ENCODE results near the gene ADSS1. TPM values are rescaled to one million over a fixed set of nuclear protein-coding genes. Genes with fewer than 3 reads are reported as not detected.

Gene ADSS1
- polyA plus RNA-seq, 1 donor (not counting 4 experiments of a cell fraction or from before 2014, with no cell fraction given) = 1.7 TPM

GRCh38 chr14:104739546-104740516 lies 15.8 kb downstream of the ADSS1 start:
- dilution Hi-C loops (cut with MboI; ENCODE audit: extremely low pct_ligation_motif_present, low sequenced_read_pairs) = no loop called here
- no peak overlapping the region for H3K4me3 ChIP-seq (ENCODE audit: control insufficient read depth in 2 of 3, extremely low read depth in 1 of 3, insufficient read depth in 2 of 3, low read depth in 1 of 3, low read length in 3 of 3)
- no peak for FAIRE-seq
- no peak overlapping the region for H3K9ac ChIP-seq (ENCODE audit: control insufficient read depth, extremely low read depth, insufficient read depth, low read length)
- H3K36me3 ChIP-seq (ENCODE audit: control insufficient read depth in 2 of 2, extremely low read depth in 1 of 2, insufficient read depth in 2 of 2, low read length in 2 of 2) = no peaks in the 10 kb centered on the region
- H3K79me2 ChIP-seq (ENCODE audit: control insufficient read depth, insufficient read depth, low read length) = no peaks in the 10 kb centered on the region
- H4K20me1 ChIP-seq (ENCODE audit: control insufficient read depth, extremely low read depth, insufficient read depth, low read length) = no peaks in the 10 kb centered on the region
- peaks cover 15% of the 10 kb centered on the region for H3K4me1 ChIP-seq (ENCODE audit: control insufficient read depth, extremely low read depth, insufficient read depth, low read length)
- DNase-seq (ENCODE audit: low read depth, low spot score) = no peak
- H3K4me2 ChIP-seq (ENCODE audit: control insufficient read depth, extremely low read depth, insufficient read depth, low read depth, low read length) = no peak overlapping the region
- H3K9me3 ChIP-seq (ENCODE audit: control insufficient read depth, low read depth, low read length) = no peaks in the 10 kb centered on the region
- H3K9me1 ChIP-seq (ENCODE audit: control insufficient read depth, extremely low read depth, insufficient read depth, low read length) = no peaks in the 10 kb centered on the region
- no peak overlapping the region for H2AFZ ChIP-seq (ENCODE audit: control insufficient read depth, low read length)
- no peaks in the 10 kb centered on the region for H3K27me3 ChIP-seq (ENCODE audit: control insufficient read depth, extremely low read depth, insufficient read depth, low read length)
- TF ChIP-seq, protein P1, sequence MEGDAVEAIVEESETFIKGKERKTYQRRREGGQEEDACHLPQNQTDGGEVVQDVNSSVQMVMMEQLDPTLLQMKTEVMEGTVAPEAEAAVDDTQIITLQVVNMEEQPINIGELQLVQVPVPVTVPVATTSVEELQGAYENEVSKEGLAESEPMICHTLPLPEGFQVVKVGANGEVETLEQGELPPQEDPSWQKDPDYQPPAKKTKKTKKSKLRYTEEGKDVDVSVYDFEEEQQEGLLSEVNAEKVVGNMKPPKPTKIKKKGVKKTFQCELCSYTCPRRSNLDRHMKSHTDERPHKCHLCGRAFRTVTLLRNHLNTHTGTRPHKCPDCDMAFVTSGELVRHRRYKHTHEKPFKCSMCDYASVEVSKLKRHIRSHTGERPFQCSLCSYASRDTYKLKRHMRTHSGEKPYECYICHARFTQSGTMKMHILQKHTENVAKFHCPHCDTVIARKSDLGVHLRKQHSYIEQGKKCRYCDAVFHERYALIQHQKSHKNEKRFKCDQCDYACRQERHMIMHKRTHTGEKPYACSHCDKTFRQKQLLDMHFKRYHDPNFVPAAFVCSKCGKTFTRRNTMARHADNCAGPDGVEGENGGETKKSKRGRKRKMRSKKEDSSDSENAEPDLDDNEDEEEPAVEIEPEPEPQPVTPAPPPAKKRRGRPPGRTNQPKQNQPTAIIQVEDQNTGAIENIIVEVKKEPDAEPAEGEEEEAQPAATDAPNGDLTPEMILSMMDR (optimal IDR thresholded peaks at IDR 0.05 in 1 of 3, IDR thresholded peaks at IDR 0.05 in 1 of 3, conservative IDR thresholded peaks at IDR 0.05 in 1 of 3; ENCODE audit: extremely low read depth in 1 of 3, insufficient read depth in 2 of 3, low read length in 3 of 3) = peak in 1 of 3 experiments; percentile 29
- TF ChIP-seq EZH2 (IDR thresholded peaks at IDR 0.05; ENCODE audit: low read length) = no peak
- no peak overlapping the region for H3K27ac ChIP-seq (ENCODE audit: control insufficient read depth, insufficient read depth, low read length)

DNA sequence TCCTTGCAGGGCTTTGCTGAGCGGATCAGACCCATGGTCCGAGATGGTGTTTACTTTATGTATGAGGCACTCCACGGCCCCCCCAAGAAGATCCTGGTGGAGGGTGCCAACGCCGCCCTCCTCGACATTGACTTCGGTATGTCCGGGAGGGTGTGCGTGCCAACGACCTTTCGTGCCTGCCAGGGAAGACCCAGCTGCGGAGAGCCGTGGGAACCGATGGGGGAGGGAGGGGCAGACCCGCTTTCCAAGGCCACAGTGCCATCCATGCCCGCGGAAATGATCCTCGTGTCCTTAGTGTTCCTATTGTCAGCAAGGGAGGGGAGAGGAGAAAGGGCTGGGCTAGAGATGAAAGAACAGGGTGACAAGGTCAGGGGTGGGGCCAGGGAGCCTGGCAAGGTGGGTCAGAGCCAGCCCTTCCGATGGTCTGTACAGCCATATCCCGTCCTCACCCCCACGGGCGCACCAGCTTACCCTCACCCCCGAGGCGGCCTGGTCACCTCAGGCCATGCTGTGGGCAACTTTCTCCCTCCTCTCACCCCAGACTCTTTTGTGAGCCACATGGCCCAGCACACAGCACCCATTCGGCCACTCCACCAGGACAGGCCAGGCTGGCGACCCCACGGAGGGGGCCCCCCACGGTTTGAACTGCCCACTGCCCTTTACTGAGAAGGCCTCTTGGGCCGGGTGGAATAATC lies 17.2 kb downstream of the ADSS1 start:
- FAIRE-seq (no peak), DNase-seq (ENCODE audit: low read depth, low spot score) (no peak)
- Histone ChIP-seq H4K20me1 (ENCODE audit: control insufficient read depth, extremely low read depth, insufficient read depth, low read length) (no peaks in the 10 kb centered on the region), H3K4me3 (ENCODE audit: control insufficient read depth in 2 of 3, extremely low read depth in 1 of 3, insufficient read depth in 2 of 3, low read depth in 1 of 3, low read length in 3 of 3) (no peak overlapping the region), H3K36me3 (ENCODE audit: control insufficient read depth in 2 of 2, extremely low read depth in 1 of 2, insufficient read depth in 2 of 2, low read length in 2 of 2) (no peaks in the 10 kb centered on the region), H3K9ac (ENCODE audit: control insufficient read depth, extremely low read depth, insufficient read depth, low read length) (no peak overlapping the region), H3K79me2 (ENCODE audit: control insufficient read depth, insufficient read depth, low read length) (no peaks in the 10 kb centered on the region), H3K27ac (ENCODE audit: control insufficient read depth, insufficient read depth, low read length) (no peak overlapping the region), H3K9me3 (ENCODE audit: control insufficient read depth, low read depth, low read length) (no peaks in the 10 kb centered on the region), H2AFZ (ENCODE audit: control insufficient read depth, low read length) (no peak overlapping the region), H3K9me1 (ENCODE audit: control insufficient read depth, extremely low read depth, insufficient read depth, low read length) (peaks cover 2% of the 10 kb centered on the region), H3K4me1 (ENCODE audit: control insufficient read depth, extremely low read depth, insufficient read depth, low read length) (peaks cover 17% of the 10 kb centered on the region), H3K4me2 (ENCODE audit: control insufficient read depth, extremely low read depth, insufficient read depth, low read depth, low read length) (no peak overlapping the region), H3K27me3 (ENCODE audit: control insufficient read depth, extremely low read depth, insufficient read depth, low read length) (no peaks in the 10 kb centered on the region)
- dilution Hi-C loops (cut with MboI; ENCODE audit: extremely low pct_ligation_motif_present, low sequenced_read_pairs) = no loop called here
- no peak for TF ChIP-seq EZH2 (IDR thresholded peaks at IDR 0.05; ENCODE audit: low read length)
- TF ChIP-seq, protein P1 (optimal IDR thresholded peaks at IDR 0.05 in 1 of 3, IDR thresholded peaks at IDR 0.05 in 1 of 3, conservative IDR thresholded peaks at IDR 0.05 in 1 of 3; ENCODE audit: extremely low read depth in 1 of 3, insufficient read depth in 2 of 3, low read length in 3 of 3) = no peak

Measured in keratinocyte (primary cell).